OCI-LY3 (cell line): Measurements from ENCODE around the gene FOSL2.

Source experiments
- H2AFZ ChIP-seq: fragments of 200-600, 300-600 bp; shearing (Covaris generic); 2 replicates; pipeline ENCODE4 v1.6.0; 2014; ENCODE audit warnings: antibody characterized with exemption, low read depth, low read length
- H3K27ac ChIP-seq: fragments of 200-600, 300-600 bp; sonication (generic); 2 replicates; pipeline ENCODE4 v1.5.1; 2014; ENCODE audit warnings: mild to moderate bottlenecking, low read length, moderate library complexity, mixed read lengths
- H3K27me3 ChIP-seq: fragments of 200-600, 300-600 bp; sonication (generic); 2 replicates; pipeline ENCODE4 v1.6.1; 2014; ENCODE audit warnings: low read depth, low read length, mixed read lengths
- H3K36me3 ChIP-seq: fragments of 200-600, 300-600 bp; sonication (generic); replicated peaks from 2 replicates; pipeline ENCODE3; 2014; ENCODE audit warnings: low read depth, low read length, mixed read lengths
- H3K4me1 ChIP-seq: fragments of 300-600, 200-600 bp; sonication (generic); 2 replicates; pipeline ENCODE4 v1.6.1; 2014; ENCODE audit warnings: low read length, mixed read lengths
- H3K4me2 ChIP-seq: fragments of 200-600, 300-600 bp; sonication (generic); 2 replicates; pipeline ENCODE4 v1.6.1; 2014; ENCODE audit warnings: low read length, mixed read lengths
- H3K4me3 ChIP-seq: fragments of 300-600, 200-600 bp; sonication (generic); 2 replicates; pipeline ENCODE4 v1.5.1; 2014; ENCODE audit warnings: antibody characterized with exemption, mild to moderate bottlenecking, low read length, moderate library complexity
- H3K79me2 ChIP-seq: fragments of 300-600, 200-600 bp; shearing (Covaris generic); 2 replicates; pipeline ENCODE4 v1.6.1; 2014; ENCODE audit warnings: mild to moderate bottlenecking, low read length, mixed read lengths
- H3K9ac ChIP-seq: fragments of 300-600, 200-600 bp; shearing (Covaris generic); 2 replicates; pipeline ENCODE4 v1.6.0; 2014; ENCODE audit warnings: mild to moderate bottlenecking, low read length, moderate library complexity
- H3K9me3 ChIP-seq: fragments of 200-600, 300-600 bp; shearing (Covaris generic); 2 replicates; pipeline ENCODE4 v1.6.1; 2014; ENCODE audit warnings: low read length, mixed read lengths; ENCODE audit not compliant: insufficient read depth
- H4K20me1 ChIP-seq: fragments of 200-600, 300-600 bp; sonication (generic); 2 replicates; pipeline ENCODE4 v1.6.1; 2016; ENCODE audit warnings: low read length, mixed read lengths; ENCODE audit not compliant: insufficient read depth
- CTCF ChIP-seq: fragments of 200-600, 300-600 bp; sonication (generic); IDR thresholded peaks from 2 replicates; pipeline ENCODE4 v1.5.1; 2014; ENCODE audit warnings: antibody characterized with exemption, low read length, low read depth
- EZH2phosphoT487 ChIP-seq: fragments of 200-600 bp; shearing (Covaris generic); IDR thresholded peaks from 2 replicates; pipeline ENCODE4 v1.6.1; 2018; ENCODE audit warnings: antibody characterized with exemption, mixed run types, low read depth

FOSL2 gene

GRCh38 chr2:28414583-28414982, 21.9 kb downstream of the FOSL2 start:
- no peaks in the 10 kb centered on the region for H4K20me1 ChIP-seq
- H3K79me2 ChIP-seq: no peaks in the 10 kb centered on the region
- no peak overlapping the region for H3K4me2 ChIP-seq
- no peak overlapping the region for H3K27ac ChIP-seq
- H3K9me3 ChIP-seq: no peaks in the 10 kb centered on the region
- peaks cover 20% of the 10 kb centered on the region for H3K4me1 ChIP-seq
- H3K9ac ChIP-seq: no peak overlapping the region
- no peaks in the 10 kb centered on the region for H3K36me3 ChIP-seq
- no peak overlapping the region for H2AFZ ChIP-seq
- no peak for TF ChIP-seq EZH2phosphoT487
- no peak for TF ChIP-seq CTCF
- H3K4me3 ChIP-seq: no peak overlapping the region
- no peaks in the 10 kb centered on the region for H3K27me3 ChIP-seq

- H3K9ac ChIP-seq: no peak overlapping the region
- H3K4me3 ChIP-seq: no peak overlapping the region
- H3K27me3 ChIP-seq: no peaks in the 10 kb centered on the region
- no peak for TF ChIP-seq CTCF
- no peak for TF ChIP-seq EZH2phosphoT487
- no peak overlapping the region for H3K27ac ChIP-seq
- H3K4me2 ChIP-seq: no peak overlapping the region
- no peaks in the 10 kb centered on the region for H3K36me3 ChIP-seq
- no peaks in the 10 kb centered on the region for H3K79me2 ChIP-seq
- no peaks in the 10 kb centered on the region for H4K20me1 ChIP-seq
- no peak overlapping the region for H2AFZ ChIP-seq
- H3K9me3 ChIP-seq: no peaks in the 10 kb centered on the region
- H3K4me1 ChIP-seq: peaks cover 20% of the 10 kb centered on the region
Observed at GRCh38 chr2:28415010-28415409, 22.4 kb downstream of the FOSL2 start.

GRCh38 chr2:28415715-28416114, 23.1 kb downstream of the FOSL2 start:
- H3K4me3 ChIP-seq: no peak overlapping the region
- no peak overlapping the region for H3K27ac ChIP-seq
- no peak overlapping the region for H3K9ac ChIP-seq
- peaks cover 20% of the 10 kb centered on the region for H3K4me1 ChIP-seq
- H2AFZ ChIP-seq: no peak overlapping the region
- H3K4me2 ChIP-seq: peak overlapping the region; percentile 31; the same call in 1 of the 2 replicates
- TF ChIP-seq EZH2phosphoT487: no peak
- no peak for TF ChIP-seq CTCF
- no peaks in the 10 kb centered on the region for H3K27me3 ChIP-seq
- no peaks in the 10 kb centered on the region for H3K36me3 ChIP-seq
- no peaks in the 10 kb centered on the region for H3K9me3 ChIP-seq
- no peaks in the 10 kb centered on the region for H3K79me2 ChIP-seq
- H4K20me1 ChIP-seq: no peaks in the 10 kb centered on the region

GRCh38 chr2:28419003-28419402, 26.3 kb downstream of the FOSL2 start:
- H3K9me3 ChIP-seq: no peaks in the 10 kb centered on the region
- H3K4me3 ChIP-seq: no peak overlapping the region
- no peak overlapping the region for H2AFZ ChIP-seq
- no peak overlapping the region for H3K9ac ChIP-seq
- peaks cover 27% of the 10 kb centered on the region for H3K4me1 ChIP-seq
- H3K27me3 ChIP-seq: no peaks in the 10 kb centered on the region
- no peaks in the 10 kb centered on the region for H3K79me2 ChIP-seq
- no peak overlapping the region for H3K27ac ChIP-seq
- no peaks in the 10 kb centered on the region for H3K36me3 ChIP-seq
- no peaks in the 10 kb centered on the region for H4K20me1 ChIP-seq
- TF ChIP-seq CTCF (no peak), EZH2phosphoT487 (no peak)
- no peak overlapping the region for H3K4me2 ChIP-seq
